ENCODE results near the gene MYL6.
A peak's percentile ranks its signal among the peaks of the same experiment; 100 is the strongest.

MYL6 gene

DNA sequence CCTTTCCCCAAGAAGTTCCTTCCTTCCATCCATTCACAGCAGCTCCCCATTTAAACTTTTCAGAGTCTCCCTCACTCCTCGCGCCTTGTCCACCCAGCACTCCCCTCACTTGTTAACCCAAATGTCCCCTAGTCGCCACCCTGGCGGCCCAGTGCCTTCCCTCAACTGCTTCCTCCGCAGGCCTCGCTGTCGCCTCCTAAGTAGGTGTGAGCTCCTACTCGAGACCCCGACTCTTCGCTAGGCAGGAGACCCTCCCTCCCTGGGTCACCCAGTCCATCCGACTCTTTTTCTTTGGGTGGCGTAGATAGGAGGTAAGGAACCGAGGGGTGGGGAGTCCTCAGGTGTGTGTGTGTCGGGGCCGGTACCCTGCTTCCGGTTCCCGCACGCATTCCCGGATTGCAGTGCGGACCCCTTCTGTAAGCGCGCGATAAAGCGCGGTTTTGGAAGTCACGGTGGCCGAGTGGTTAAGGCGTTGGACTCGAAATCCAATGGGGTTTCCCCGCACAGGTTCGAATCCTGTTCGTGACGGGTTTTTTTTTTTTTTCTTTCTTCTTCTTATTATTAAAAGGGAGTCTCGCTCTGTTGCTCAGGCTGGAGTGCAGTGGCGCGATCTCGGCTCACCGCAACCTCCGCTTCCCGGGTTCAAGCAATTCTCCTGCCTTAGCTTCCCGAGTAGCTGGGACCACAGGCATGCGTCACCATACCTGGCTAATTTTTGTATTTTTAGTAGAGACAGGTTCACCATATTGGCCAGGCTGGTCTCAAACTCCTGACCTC is 31.9 kb downstream of the MYL6 start (continued):
- TF ChIP-seq, protein P1, sequence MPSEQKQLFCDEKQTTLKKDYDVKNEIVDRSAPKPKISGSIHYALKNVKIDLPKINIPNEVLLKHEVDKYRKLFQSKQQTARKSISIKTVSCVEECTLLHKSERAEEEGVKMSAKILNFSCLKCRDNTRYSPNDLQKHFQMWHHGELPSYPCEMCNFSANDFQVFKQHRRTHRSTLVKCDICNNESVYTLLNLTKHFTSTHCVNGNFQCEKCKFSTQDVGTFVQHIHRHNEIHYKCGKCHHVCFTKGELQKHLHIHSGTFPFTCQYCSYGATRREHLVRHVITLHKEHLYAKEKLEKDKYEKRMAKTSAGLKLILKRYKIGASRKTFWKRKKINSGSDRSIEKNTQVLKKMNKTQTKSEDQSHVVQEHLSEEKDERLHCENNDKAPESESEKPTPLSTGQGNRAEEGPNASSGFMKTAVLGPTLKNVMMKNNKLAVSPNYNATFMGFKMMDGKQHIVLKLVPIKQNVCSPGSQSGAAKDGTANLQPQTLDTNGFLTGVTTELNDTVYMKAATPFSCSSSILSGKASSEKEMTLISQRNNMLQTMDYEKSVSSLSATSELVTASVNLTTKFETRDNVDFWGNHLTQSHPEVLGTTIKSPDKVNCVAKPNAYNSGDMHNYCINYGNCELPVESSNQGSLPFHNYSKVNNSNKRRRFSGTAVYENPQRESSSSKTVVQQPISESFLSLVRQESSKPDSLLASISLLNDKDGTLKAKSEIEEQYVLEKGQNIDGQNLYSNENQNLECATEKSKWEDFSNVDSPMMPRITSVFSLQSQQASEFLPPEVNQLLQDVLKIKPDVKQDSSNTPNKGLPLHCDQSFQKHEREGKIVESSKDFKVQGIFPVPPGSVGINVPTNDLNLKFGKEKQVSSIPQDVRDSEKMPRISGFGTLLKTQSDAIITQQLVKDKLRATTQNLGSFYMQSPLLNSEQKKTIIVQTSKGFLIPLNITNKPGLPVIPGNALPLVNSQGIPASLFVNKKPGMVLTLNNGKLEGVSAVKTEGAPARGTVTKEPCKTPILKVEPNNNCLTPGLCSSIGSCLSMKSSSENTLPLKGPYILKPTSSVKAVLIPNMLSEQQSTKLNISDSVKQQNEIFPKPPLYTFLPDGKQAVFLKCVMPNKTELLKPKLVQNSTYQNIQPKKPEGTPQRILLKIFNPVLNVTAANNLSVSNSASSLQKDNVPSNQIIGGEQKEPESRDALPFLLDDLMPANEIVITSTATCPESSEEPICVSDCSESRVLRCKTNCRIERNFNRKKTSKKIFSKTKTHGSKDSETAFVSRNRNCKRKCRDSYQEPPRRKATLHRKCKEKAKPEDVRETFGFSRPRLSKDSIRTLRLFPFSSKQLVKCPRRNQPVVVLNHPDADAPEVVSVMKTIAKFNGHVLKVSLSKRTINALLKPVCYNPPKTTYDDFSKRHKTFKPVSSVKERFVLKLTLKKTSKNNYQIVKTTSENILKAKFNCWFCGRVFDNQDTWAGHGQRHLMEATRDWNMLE (tag by site-specific recombination; conservative IDR thresholded peaks at IDR 0.05; ENCODE audit: low read depth) = peak; percentile 36; the same call in 1 of the 2 replicates
- TF ChIP-seq ZNF112 (tag by site-specific recombination; IDR thresholded peaks at IDR 0.05) (no peak), ZNF768 (tag by site-specific recombination; IDR thresholded peaks at IDR 0.05) (no peak), ZNF426 (tag by site-specific recombination; IDR thresholded peaks at IDR 0.05) (no peak), ZNF76 (tag by site-specific recombination; IDR thresholded peaks at IDR 0.05; ENCODE audit: borderline replicate concordance, low read depth) (peak; percentile 73), GLIS1 (tag by site-specific recombination; IDR thresholded peaks at IDR 0.05) (0 out of 2 replicates have a peak, but pooled peaks have one; percentile 18), SCRT1 (tag by site-specific recombination; IDR thresholded peaks at IDR 0.05; ENCODE audit: borderline replicate concordance) (peak; percentile 96), ZSCAN30 (tag by site-specific recombination; IDR thresholded peaks at IDR 0.05) (peak; percentile 92), ZNF629 (tag by site-specific recombination; IDR thresholded peaks at IDR 0.05) (peak; percentile 80), OVOL3 (tag by site-specific recombination; IDR thresholded peaks at IDR 0.05) (peak; percentile 36; the same call in 1 of the 2 replicates), PRDM1 (tag by site-specific recombination; IDR thresholded peaks at IDR 0.05) (no peak), ZFP3 (tag by site-specific recombination; IDR thresholded peaks at IDR 0.05; ENCODE audit: low read depth) (no peak; the same call in 1 of the 2 replicates), SP2 (tag by site-specific recombination; IDR thresholded peaks at IDR 0.05) (peak; percentile 73), ZFP37 (tag by site-specific recombination; IDR thresholded peaks at IDR 0.05) (peak; percentile 74), ZNF623 (tag by site-specific recombination; IDR thresholded peaks at IDR 0.05) (peak; percentile 16; the same call in 1 of the 2 replicates), ZNF664 (tag by site-specific recombination; IDR thresholded peaks at IDR 0.05) (peak; percentile 56; the same call in 1 of the 2 replicates), ZNF24 (tag by site-specific recombination; IDR thresholded peaks at IDR 0.05) (peak; percentile 92), ZNF335 (tag by site-specific recombination; conservative IDR thresholded peaks at IDR 0.05) (peak; percentile 96), ZSCAN4 (tag by site-specific recombination; IDR thresholded peaks at IDR 0.05) (peak; percentile 67), ZNF404 (tag by site-specific recombination; IDR thresholded peaks at IDR 0.05) (no peak), ZNF501 (tag by site-specific recombination; IDR thresholded peaks at IDR 0.05) (peak; percentile 94), ZNF785 (tag by site-specific recombination; IDR thresholded peaks at IDR 0.05) (no peak), HOXA7 (CRISPR knock-in tag; IDR thresholded peaks at IDR 0.05; ENCODE audit: borderline replicate concordance) (no peak), ZNF707 (tag by site-specific recombination; IDR thresholded peaks at IDR 0.05) (0 out of 2 replicates have a peak, but pooled peaks have one; percentile 11), MYNN (tag by site-specific recombination; IDR thresholded peaks at IDR 0.05; ENCODE audit: borderline replicate concordance) (peak; percentile 5; the same call in 1 of the 2 replicates), ZNF266 (tag by site-specific recombination; IDR thresholded peaks at IDR 0.05; ENCODE audit: low read depth) (no peak; the same call in 1 of the 2 replicates), ZNF791 (tag by site-specific recombination; IDR thresholded peaks at IDR 0.05) (no peak)
- TF ChIP-seq, protein P2, sequence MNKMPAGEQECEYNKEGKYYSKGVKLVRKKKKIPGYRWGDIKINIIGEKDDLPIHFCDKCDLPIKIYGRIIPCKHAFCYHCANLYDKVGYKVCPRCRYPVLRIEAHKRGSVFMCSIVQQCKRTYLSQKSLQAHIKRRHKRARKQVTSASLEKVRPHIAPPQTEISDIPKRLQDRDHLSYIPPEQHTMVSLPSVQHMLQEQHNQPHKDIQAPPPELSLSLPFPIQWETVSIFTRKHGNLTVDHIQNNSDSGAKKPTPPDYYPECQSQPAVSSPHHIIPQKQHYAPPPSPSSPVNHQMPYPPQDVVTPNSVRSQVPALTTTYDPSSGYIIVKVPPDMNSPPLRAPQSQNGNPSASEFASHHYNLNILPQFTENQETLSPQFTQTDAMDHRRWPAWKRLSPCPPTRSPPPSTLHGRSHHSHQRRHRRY (tag by site-specific recombination; IDR thresholded peaks at IDR 0.05) = no peak
- TF ChIP-seq, protein P3, sequence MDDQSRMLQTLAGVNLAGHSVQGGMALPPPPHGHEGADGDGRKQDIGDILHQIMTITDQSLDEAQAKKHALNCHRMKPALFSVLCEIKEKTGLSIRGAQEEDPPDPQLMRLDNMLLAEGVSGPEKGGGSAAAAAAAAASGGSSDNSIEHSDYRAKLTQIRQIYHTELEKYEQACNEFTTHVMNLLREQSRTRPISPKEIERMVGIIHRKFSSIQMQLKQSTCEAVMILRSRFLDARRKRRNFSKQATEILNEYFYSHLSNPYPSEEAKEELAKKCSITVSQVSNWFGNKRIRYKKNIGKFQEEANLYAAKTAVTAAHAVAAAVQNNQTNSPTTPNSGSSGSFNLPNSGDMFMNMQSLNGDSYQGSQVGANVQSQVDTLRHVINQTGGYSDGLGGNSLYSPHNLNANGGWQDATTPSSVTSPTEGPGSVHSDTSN (CRISPR knock-in tag; IDR thresholded peaks at IDR 0.05) = no peak; the same call in 1 of the 2 replicates
- TF ChIP-seq, protein P4, sequence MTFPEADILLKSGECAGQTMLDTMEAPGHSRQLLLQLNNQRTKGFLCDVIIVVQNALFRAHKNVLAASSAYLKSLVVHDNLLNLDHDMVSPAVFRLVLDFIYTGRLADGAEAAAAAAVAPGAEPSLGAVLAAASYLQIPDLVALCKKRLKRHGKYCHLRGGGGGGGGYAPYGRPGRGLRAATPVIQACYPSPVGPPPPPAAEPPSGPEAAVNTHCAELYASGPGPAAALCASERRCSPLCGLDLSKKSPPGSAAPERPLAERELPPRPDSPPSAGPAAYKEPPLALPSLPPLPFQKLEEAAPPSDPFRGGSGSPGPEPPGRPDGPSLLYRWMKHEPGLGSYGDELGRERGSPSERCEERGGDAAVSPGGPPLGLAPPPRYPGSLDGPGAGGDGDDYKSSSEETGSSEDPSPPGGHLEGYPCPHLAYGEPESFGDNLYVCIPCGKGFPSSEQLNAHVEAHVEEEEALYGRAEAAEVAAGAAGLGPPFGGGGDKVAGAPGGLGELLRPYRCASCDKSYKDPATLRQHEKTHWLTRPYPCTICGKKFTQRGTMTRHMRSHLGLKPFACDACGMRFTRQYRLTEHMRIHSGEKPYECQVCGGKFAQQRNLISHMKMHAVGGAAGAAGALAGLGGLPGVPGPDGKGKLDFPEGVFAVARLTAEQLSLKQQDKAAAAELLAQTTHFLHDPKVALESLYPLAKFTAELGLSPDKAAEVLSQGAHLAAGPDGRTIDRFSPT (tag by site-specific recombination; IDR thresholded peaks at IDR 0.05) = no peak
